Stimulated activated CD4-positive, alpha-beta T cell treated with anti-CD3 and anti-CD28 coated beads, Interleukin-1b, Interleukin-23, amount 100 ng/mL, for 24 hours (primary cell): ENCODE results near the gene MAP10.

Experiments
- DNase-seq, 4 experiments: peaks; one replicate each; pipeline ENCODE4 v3.0.0-alpha.2; 2020; ENCODE audit warnings: low read depth in 4 of 4, low spot score in 1 of 4

MAP10 gene

GRCh38 chr1:232853994-232854797 lies 49.0 kb downstream of the MAP10 start:
- DNase-seq, result no peak

DNA sequence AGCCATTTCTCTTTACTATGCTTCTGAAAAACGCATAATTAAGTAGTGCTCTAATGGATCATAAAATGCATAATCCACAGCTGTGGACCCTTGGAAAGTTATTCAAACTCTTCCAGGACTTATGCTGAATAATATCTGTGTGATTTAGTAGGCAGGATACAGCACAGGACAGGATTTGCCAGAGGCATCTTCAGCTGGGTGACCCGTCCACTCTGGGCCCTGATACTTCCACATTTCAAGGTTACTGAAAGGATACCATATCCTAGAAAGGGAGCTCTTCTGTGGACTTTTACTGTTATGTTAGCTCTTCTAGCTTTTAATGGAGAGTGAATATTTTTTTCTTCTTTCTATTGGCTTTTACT lies 49.6 kb downstream of the MAP10 start:
- DNase-seq, result no peak

- no peak for DNase-seq
These were observed 51.3 kb downstream of the MAP10 start for GRCh38 chr1:232856541-232856940.
